Breast epithelium (tissue), 3 donors: ENCODE results near the gene DNAH9.
"Not testable (repeated sequence)": the region's sequence is repeated elsewhere in the genome, so short reads cannot be mapped to it uniquely, and the experiment has no call there.

ENCODE experiments used
- POLR2A ChIP-seq: fragments of 450-650 bp; IDR thresholded peaks from one replicate; pipeline ENCODE4 v1.6.1; 2016; ENCODE audit warnings: antibody characterized with exemption, mild to moderate bottlenecking, moderate library complexity
- POLR2AphosphoS5 ChIP-seq, 3 donors: sonication (generic); formaldehyde crosslinking; IDR thresholded peaks; one replicate each; pipeline ENCODE4 v1.6.1; 2017; ENCODE audit warnings: antibody characterized with exemption in 3 of 3
- TF ChIP-seq, protein P1 (sequence below), 3 donors: fragments of 450-650 bp; IDR thresholded peaks; one replicate each; pipeline ENCODE4 v1.5.1; 2016 to 2017; ENCODE audit warnings: antibody characterized with exemption in 3 of 3, mild to moderate bottlenecking in 3 of 3, moderate library complexity in 3 of 3

DNA sequence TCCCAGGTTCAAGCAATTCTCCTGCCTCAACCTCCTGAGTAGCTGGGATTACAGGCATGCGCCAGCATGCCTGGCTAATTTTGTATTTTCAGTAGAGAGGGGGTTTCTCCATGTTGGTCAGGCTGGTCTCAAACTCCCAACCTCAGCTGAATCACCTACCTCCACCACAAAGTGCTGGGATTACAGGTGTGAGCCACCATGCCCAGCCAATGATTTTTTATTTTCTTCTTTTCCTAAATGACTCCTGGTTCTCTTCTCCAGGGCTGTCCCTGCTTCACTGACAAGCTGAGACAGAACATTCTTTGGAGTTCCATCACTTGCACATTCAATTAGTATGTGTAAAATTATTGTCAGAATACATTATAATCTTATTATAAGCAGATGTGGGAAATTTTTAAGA is 351.3 kb downstream of the DNAH9 start:
- TF ChIP-seq, protein P1, sequence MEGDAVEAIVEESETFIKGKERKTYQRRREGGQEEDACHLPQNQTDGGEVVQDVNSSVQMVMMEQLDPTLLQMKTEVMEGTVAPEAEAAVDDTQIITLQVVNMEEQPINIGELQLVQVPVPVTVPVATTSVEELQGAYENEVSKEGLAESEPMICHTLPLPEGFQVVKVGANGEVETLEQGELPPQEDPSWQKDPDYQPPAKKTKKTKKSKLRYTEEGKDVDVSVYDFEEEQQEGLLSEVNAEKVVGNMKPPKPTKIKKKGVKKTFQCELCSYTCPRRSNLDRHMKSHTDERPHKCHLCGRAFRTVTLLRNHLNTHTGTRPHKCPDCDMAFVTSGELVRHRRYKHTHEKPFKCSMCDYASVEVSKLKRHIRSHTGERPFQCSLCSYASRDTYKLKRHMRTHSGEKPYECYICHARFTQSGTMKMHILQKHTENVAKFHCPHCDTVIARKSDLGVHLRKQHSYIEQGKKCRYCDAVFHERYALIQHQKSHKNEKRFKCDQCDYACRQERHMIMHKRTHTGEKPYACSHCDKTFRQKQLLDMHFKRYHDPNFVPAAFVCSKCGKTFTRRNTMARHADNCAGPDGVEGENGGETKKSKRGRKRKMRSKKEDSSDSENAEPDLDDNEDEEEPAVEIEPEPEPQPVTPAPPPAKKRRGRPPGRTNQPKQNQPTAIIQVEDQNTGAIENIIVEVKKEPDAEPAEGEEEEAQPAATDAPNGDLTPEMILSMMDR (IDR thresholded peaks at IDR 0.05), result not testable (repeated sequence)
- not testable (repeated sequence) for TF ChIP-seq POLR2A; POLR2AphosphoS5 (IDR thresholded peaks at IDR 0.05)
